Cardiac fibroblast (primary cell): Measurements from ENCODE around the gene MC4R.

Source experiments
- DNase-seq, 2 donors: peaks; one replicate each; pipeline versions ENCODE4 v3.0.0 to v3.0.0-alpha.2; 2010; ENCODE audit warnings: low read depth in 2 of 2
- H3K4me3 ChIP-seq, 2 donors: replicated peaks in 1 of 2; 1 replicate in 1 of 2; 2 replicates in 1 of 2; pipeline ENCODE4 v1.5.1; 2011; ENCODE audit warnings: low read depth in 2 of 2, low read length in 2 of 2, mild to moderate bottlenecking in 2 of 2, moderate library complexity in 1 of 2
- TF ChIP-seq, protein P1 (sequence below): IDR thresholded peaks from one replicate; pipeline ENCODE4 v1.5.1; 2011; ENCODE audit warnings: low read depth, mild to moderate bottlenecking, low read length, inconsistent platforms

MC4R gene

GRCh38 chr18:60377778-60378469 lies 5.3 kb upstream of the MC4R start:
- TF ChIP-seq, protein P1, sequence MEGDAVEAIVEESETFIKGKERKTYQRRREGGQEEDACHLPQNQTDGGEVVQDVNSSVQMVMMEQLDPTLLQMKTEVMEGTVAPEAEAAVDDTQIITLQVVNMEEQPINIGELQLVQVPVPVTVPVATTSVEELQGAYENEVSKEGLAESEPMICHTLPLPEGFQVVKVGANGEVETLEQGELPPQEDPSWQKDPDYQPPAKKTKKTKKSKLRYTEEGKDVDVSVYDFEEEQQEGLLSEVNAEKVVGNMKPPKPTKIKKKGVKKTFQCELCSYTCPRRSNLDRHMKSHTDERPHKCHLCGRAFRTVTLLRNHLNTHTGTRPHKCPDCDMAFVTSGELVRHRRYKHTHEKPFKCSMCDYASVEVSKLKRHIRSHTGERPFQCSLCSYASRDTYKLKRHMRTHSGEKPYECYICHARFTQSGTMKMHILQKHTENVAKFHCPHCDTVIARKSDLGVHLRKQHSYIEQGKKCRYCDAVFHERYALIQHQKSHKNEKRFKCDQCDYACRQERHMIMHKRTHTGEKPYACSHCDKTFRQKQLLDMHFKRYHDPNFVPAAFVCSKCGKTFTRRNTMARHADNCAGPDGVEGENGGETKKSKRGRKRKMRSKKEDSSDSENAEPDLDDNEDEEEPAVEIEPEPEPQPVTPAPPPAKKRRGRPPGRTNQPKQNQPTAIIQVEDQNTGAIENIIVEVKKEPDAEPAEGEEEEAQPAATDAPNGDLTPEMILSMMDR, result no peak
- no peak overlapping the region for H3K4me3 ChIP-seq
- no peak for DNase-seq

GRCh38 chr18:60372132-60372531 lies 443 bp downstream of the MC4R start:
- TF ChIP-seq, protein P1, result no peak
- no peak overlapping the region for H3K4me3 ChIP-seq
- no peak for DNase-seq

- TF ChIP-seq, protein P1, result no peak
- H3K4me3 ChIP-seq, result no peak overlapping the region
- DNase-seq, result peak; percentile 1 to 8
These were observed 14.1 kb downstream of the MC4R start for GRCh38 chr18:60358516-60358915.

DNA sequence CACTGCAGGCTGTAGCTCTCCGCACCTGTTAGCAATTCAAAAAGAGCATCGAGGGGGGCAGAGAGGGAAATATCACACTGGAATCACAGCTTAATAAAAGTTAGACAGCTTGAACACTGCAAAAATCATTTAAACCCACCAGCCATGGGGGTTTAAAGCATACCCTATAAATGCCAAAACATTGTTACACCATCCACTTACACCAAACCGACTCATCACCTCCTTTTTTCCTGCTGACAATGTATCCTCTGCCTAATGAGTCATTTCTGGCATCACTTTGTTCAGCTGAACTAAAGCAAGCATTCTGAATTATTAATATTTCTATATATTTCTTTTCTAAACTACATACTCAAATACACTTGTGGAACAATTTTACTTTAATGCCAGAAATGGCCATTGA lies 21.6 kb downstream of the MC4R start:
- no peak for DNase-seq
- H3K4me3 ChIP-seq, result no peak overlapping the region
- TF ChIP-seq, protein P1, result no peak

- TF ChIP-seq, protein P1, result no peak
- no peak for DNase-seq
- H3K4me3 ChIP-seq, result no peak overlapping the region
These were observed 22.4 kb downstream of the MC4R start for GRCh38 chr18:60350150-60350549.

DNA sequence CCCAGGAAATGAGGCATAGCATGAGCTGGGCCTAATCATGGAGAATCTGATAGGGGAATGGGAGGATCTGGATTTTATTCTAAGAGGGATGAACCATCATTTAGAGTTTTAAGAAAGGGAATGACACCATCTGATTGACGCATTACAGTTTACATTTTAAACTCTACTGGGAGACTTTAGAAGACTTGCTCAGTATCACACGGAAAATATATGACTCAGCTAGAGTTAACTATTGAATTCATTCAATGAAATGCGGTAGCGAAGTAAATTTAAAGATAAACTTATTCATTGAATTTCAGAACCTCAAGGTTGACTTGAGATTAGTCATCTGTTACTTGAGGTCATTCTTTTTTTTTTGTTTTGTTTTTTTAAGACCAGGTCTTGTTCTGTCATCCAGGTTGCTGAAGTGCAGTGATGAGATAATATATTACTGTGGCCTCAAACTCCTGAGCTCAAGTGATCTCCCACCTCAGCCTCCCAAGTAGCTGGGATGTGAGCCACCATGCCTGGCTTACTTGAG lies 25.0 kb downstream of the MC4R start:
- no peak overlapping the region for H3K4me3 ChIP-seq
- TF ChIP-seq, protein P1, result no peak
- no peak for DNase-seq
